Uterus (tissue), 4 donors: Measurements from ENCODE around the gene ZNF521. TPM values are rescaled to one million over a fixed set of nuclear protein-coding genes. Genes with fewer than 3 reads are reported as not detected.
A peak's percentile ranks its signal among the peaks of the same experiment; 100 is the strongest.

ENCODE experiments used
- DNase-seq, 2 donors: peaks; one replicate each; pipeline ENCODE4 v3.0.0-alpha.2; 2019 to 2020
- H3K27ac ChIP-seq, 2 donors: fragments of 200-600 bp; sonication (generic); 1 replicate in 1 of 2; 2 replicates in 1 of 2; pipeline ENCODE4 v1.5.1; 2016 to 2018
- H3K27me3 ChIP-seq, 2 donors: fragments of 200-600 bp; sonication (generic); one replicate each; pipeline ENCODE4 v1.5.1; 2018 to 2019; ENCODE audit warnings: control low read depth in 1 of 2
- H3K36me3 ChIP-seq, 2 donors: fragments of 200-600 bp; sonication (generic); one replicate each; pipeline ENCODE4 v1.5.1; 2019; ENCODE audit warnings: control low read depth in 1 of 2
- H3K4me1 ChIP-seq, 2 donors: fragments of 200-600 bp; sonication (generic); one replicate each; pipeline ENCODE4 v1.5.1; 2018 to 2019; ENCODE audit warnings: control low read depth in 1 of 2
- H3K4me3 ChIP-seq, 2 donors: fragments of 200-600 bp; sonication (generic); 1 replicate in 1 of 2; 2 replicates in 1 of 2; pipeline ENCODE4 v1.5.1; 2018 to 2019; ENCODE audit warnings: mild to moderate bottlenecking in 1 of 2
- H3K9me3 ChIP-seq, 2 donors: fragments of 200-600 bp; sonication (generic); one replicate each; pipeline ENCODE4 v1.5.1; 2019; ENCODE audit warnings: control low read depth in 1 of 2
- POLR2A ChIP-seq, 2 donors: fragments of 450-650 bp; IDR thresholded peaks; one replicate each; pipeline ENCODE4 v1.6.1; 2016; ENCODE audit warnings: antibody characterized with exemption in 2 of 2, mild to moderate bottlenecking in 1 of 2, moderate library complexity in 1 of 2
- intact Hi-C: fragments of 100-400 bp; cut with DNase I; formaldehyde crosslinking; loops from one replicate; pipeline ENCODE4 v1.15.1; 2023; ENCODE audit warnings: low total_unique reads
- total RNA-seq, 4 donors: library from RNA; depleted of rRNA in 3 of 4; stranded (reverse); fragments of >200 nt in 3 of 4; gene quantifications; one replicate each; pipeline versions ENCODE4 v1.1.0 to v1.2.4, GENCODE V29; 2014 to 2023
- TF ChIP-seq, protein P1 (sequence below), 4 experiments: fragments of 200-600 bp in 2 of 4; fragments of 450-650 bp in 2 of 4; sonication (generic) in 2 of 4; IDR thresholded peaks; one replicate each; pipeline ENCODE4 v1.5.1; 2016 to 2019; ENCODE audit warnings: antibody characterized with exemption in 4 of 4, mild to moderate bottlenecking in 2 of 4, moderate library complexity in 1 of 4
- donor health status: DM: yes; HTN: yes; CAD: no.

The ZNF521 gene
- total RNA-seq, 4 donors from 2014 or later: 47.4 to 116 (median 72.8) TPM

DNA sequence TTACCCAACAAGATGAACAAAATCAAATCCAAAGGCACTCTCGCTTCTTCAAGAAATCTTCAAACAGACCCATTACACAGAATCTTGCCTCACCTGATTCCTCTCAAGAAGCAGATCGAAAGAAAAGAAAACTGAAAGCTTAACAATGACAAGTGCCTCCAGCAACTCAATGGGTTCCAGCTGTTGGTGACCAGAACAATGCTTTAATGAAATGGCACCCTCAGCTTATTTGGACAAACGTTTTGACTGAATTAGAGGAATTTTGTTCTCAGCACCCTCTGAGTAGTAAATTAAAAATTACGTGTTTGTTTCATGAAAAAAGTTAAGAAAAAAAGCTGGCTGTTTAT is 211.0 kb downstream of the ZNF521 start:
- Histone ChIP-seq H3K27ac (peak overlapping the region; percentile 56), H3K36me3 (no peaks in the 10 kb centered on the region), H3K4me3 (no peak overlapping the region), H3K4me1 (no peaks in the 10 kb centered on the region), H3K27me3 (no peaks in the 10 kb centered on the region), H3K9me3 (no peaks in the 10 kb centered on the region)
- no peak for DNase-seq
- no peak for TF ChIP-seq POLR2A (IDR thresholded peaks at IDR 0.05)
- TF ChIP-seq, protein P1, sequence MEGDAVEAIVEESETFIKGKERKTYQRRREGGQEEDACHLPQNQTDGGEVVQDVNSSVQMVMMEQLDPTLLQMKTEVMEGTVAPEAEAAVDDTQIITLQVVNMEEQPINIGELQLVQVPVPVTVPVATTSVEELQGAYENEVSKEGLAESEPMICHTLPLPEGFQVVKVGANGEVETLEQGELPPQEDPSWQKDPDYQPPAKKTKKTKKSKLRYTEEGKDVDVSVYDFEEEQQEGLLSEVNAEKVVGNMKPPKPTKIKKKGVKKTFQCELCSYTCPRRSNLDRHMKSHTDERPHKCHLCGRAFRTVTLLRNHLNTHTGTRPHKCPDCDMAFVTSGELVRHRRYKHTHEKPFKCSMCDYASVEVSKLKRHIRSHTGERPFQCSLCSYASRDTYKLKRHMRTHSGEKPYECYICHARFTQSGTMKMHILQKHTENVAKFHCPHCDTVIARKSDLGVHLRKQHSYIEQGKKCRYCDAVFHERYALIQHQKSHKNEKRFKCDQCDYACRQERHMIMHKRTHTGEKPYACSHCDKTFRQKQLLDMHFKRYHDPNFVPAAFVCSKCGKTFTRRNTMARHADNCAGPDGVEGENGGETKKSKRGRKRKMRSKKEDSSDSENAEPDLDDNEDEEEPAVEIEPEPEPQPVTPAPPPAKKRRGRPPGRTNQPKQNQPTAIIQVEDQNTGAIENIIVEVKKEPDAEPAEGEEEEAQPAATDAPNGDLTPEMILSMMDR (IDR thresholded peaks at IDR 0.05): no peak
- intact Hi-C loops: no loop called here

DNA sequence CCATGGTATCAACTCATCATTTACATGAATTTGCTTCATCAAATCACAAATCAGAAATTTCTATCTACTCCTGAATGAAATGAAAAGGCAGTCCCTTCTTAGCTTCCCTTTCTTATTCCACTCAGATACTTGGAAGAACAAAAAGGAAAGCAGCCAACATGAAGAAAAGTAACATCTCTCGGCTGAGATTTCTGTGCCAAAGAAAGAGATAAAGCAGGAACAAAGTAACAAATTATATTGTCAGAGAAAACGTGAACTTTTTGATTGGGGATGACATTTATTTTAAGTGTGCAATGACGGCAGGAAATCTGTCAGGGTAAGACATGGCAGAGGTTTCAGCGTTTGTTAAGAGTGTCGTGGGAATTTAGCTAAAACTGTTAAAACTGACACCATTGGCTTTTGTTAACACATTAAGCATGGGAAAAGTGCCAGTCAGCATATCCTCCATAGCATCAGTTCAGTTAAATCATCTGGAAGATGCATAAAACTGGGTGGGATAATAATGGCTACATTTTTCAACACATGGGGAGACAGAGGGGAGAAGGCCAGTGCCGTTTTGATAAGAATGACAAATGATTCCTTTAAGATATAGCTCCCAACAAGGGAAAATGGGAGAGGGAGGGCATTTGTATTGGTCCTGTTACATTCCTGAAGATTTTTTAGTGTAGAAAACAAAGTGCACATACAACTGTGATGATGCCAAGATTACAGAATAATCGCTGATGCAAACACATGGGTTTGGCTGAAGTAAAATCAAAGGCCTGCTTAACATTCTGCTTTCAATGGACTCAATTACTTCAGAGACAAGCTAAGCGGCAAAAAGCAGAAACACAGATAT is 211.6 kb downstream of the ZNF521 start:
- H3K27ac ChIP-seq: peak overlapping the region; percentile 56
- no peaks in the 10 kb centered on the region for H3K4me1 ChIP-seq
- no peaks in the 10 kb centered on the region for H3K9me3 ChIP-seq
- H3K36me3 ChIP-seq: no peaks in the 10 kb centered on the region
- TF ChIP-seq, protein P1 (IDR thresholded peaks at IDR 0.05): no peak
- no peak for TF ChIP-seq POLR2A (IDR thresholded peaks at IDR 0.05)
- H3K4me3 ChIP-seq: no peak overlapping the region
- no peaks in the 10 kb centered on the region for H3K27me3 ChIP-seq
- intact Hi-C loops: no loop called here
- no peak for DNase-seq

DNA sequence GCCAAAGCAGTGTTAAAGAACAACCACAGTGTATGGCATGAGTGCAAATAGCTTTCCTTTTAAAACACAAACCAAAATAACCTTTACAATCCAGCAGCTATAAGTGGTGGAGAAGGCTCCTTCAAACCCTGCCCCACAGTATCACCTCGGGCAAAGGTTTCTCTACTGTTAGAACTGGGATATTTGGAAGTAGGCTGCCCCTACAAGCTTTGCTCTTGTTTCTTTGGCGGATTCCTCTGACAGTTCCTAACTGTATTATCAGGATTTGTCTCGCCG is 214.8 kb downstream of the ZNF521 start:
- Histone ChIP-seq H3K27me3 (no peaks in the 10 kb centered on the region), H3K36me3 (no peaks in the 10 kb centered on the region), H3K4me1 (no peaks in the 10 kb centered on the region), H3K9me3 (no peaks in the 10 kb centered on the region), H3K27ac (peak overlapping the region; percentile 59 to 69), H3K4me3 (no peak overlapping the region)
- intact Hi-C loops: no loop called here
- TF ChIP-seq, protein P1 (IDR thresholded peaks at IDR 0.05): no peak
- no peak for TF ChIP-seq POLR2A (IDR thresholded peaks at IDR 0.05)
- DNase-seq: no peak

DNA sequence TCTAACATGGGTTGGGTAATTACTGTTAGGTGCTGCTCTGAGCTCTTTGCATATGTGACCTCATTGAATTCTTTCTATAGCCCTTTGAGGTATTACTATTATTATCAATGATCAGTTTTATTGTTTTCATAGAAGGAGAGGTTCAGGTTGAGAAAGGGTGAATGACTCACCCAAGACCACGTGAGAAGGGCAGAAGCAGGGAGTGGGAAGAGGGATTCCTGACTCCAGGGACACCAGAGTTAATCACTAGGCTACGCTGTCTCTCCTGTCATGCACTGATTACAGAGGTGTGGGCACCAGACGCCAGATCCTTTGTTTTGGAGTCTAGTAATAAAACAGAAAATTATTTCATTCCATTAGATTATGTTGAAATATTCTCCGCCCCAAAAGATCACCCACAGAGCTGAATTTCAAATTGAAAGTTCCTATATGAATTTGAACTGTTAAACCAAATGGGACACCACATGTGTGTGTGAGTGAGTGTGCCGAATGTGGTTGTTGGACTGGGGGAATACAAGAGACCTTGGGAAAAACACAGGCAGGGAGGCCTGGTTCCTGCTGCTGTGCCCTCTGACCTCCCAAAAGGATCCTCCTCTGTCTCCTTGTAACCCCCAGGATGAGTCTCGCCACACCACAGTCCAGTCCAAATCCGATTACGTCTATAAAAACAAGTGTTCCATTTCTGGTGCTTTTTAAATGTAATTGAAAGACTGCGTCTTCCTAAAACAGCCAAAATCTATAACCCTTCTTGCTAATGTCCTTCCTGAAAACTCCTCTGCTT is 215.4 kb downstream of the ZNF521 start:
- no peaks in the 10 kb centered on the region for H3K4me1 ChIP-seq
- intact Hi-C loops: no loop called here
- H3K4me3 ChIP-seq: no peak overlapping the region
- TF ChIP-seq, protein P1 (IDR thresholded peaks at IDR 0.05): no peak
- no peak for TF ChIP-seq POLR2A (IDR thresholded peaks at IDR 0.05)
- DNase-seq: no peak
- H3K27me3 ChIP-seq: no peaks in the 10 kb centered on the region
- peak overlapping the region; percentile 59 to 69 for H3K27ac ChIP-seq
- H3K36me3 ChIP-seq: no peaks in the 10 kb centered on the region
- H3K9me3 ChIP-seq: no peaks in the 10 kb centered on the region

DNA sequence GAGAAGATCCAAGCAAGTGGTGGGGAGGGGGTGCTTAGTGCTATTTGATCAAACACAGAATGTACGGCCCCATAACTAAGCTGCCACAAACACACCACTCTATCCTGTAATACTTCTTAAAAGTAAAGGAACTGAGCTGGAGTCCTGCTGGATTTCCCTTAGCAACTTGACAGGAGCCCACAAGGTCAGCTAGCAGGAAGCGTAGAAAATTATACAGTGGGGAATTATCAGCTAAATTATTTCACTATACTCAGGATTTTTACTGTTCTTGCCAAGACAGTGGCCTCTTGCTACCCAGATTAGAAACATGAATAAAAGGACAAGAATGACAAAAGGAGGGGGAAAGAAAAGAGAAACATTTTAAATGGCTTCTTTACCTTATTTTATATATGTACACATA is 217.1 kb downstream of the ZNF521 start:
- H3K9me3 ChIP-seq: no peaks in the 10 kb centered on the region
- H3K36me3 ChIP-seq: no peaks in the 10 kb centered on the region
- intact Hi-C loops: no loop called here
- no peak overlapping the region for H3K4me3 ChIP-seq
- H3K27ac ChIP-seq: no peak overlapping the region
- H3K27me3 ChIP-seq: no peaks in the 10 kb centered on the region
- no peaks in the 10 kb centered on the region for H3K4me1 ChIP-seq
- no peak for DNase-seq
- TF ChIP-seq, protein P1 (IDR thresholded peaks at IDR 0.05): no peak
- no peak for TF ChIP-seq POLR2A (IDR thresholded peaks at IDR 0.05)
